Stimulated activated CD8-positive, alpha-beta memory T cell treated with anti-CD3 and anti-CD28 coated beads, Interleukin-12 subunit alpha, Interleukin-12 subunit beta, amount 100 ng/mL, for 24 hours (primary cell): ENCODE measurements around the gene TBCCD1.
"Not testable (repeated sequence)": the region's sequence is repeated elsewhere in the genome, so short reads cannot be mapped to it uniquely, and the experiment has no call there.

Source experiments
- DNase-seq: peaks from one replicate; pipeline ENCODE4 v3.0.0-alpha.2; 2020; ENCODE audit errors: extremely low read depth

TBCCD1 gene

GRCh38 chr3:186517218-186517617, 49.9 kb downstream of the TBCCD1 start:
- DNase-seq, result no peak

GRCh38 chr3:186516646-186517045, 50.5 kb downstream of the TBCCD1 start:
- DNase-seq, result no peak

GRCh38 chr3:186515125-186515524, 52.0 kb downstream of the TBCCD1 start:
- DNase-seq, result no peak

- DNase-seq, result no peak
Observed at GRCh38 chr3:186514296-186515002, 52.7 kb downstream of the TBCCD1 start.

GRCh38 chr3:186513386-186513785, 53.8 kb downstream of the TBCCD1 start:
- DNase-seq, result no peak

- no peak for DNase-seq
Observed at GRCh38 chr3:186512570-186513302, 54.4 kb downstream of the TBCCD1 start.

- DNase-seq, result no peak
Observed at GRCh38 chr3:186511702-186512101, 55.4 kb downstream of the TBCCD1 start.

- DNase-seq, result no peak
Observed at GRCh38 chr3:186511245-186511644, 55.9 kb downstream of the TBCCD1 start.

GRCh38 chr3:186510374-186511079, 56.6 kb downstream of the TBCCD1 start:
- no peak for DNase-seq

GRCh38 chr3:186509423-186509822, 57.7 kb downstream of the TBCCD1 start:
- DNase-seq, result no peak

GRCh38 chr3:186506857-186507256, 60.3 kb downstream of the TBCCD1 start:
- DNase-seq, result no peak

- DNase-seq, result no peak
Observed at GRCh38 chr3:186506191-186506739, 60.9 kb downstream of the TBCCD1 start.

- DNase-seq, result no peak
Observed at GRCh38 chr3:186502966-186503712, 64.0 kb downstream of the TBCCD1 start.

GRCh38 chr3:186502138-186502948, 64.8 kb downstream of the TBCCD1 start:
- DNase-seq, result no peak

GRCh38 chr3:186499949-186500348, 67.2 kb downstream of the TBCCD1 start:
- DNase-seq, result not testable (repeated sequence)

GRCh38 chr3:186498022-186498421, 69.1 kb downstream of the TBCCD1 start:
- DNase-seq, result not testable (repeated sequence)

- no peak for DNase-seq
Observed at GRCh38 chr3:186497608-186498007, 69.5 kb downstream of the TBCCD1 start.

- DNase-seq, result no peak
Observed at GRCh38 chr3:186496635-186497034, 70.5 kb downstream of the TBCCD1 start.
